Gastrocnemius medialis (tissue), 4 donors: Measurements from ENCODE around the gene SUDS3.

Experiments
- POLR2A ChIP-seq, 2 donors: fragments of 450-650 bp; IDR thresholded peaks; one replicate each; pipeline ENCODE4 v1.6.1; 2017; ENCODE audit warnings: antibody characterized with exemption in 2 of 2, mild to moderate bottlenecking in 2 of 2, moderate library complexity in 2 of 2
- TF ChIP-seq, protein P1 (sequence below), 5 experiments: fragments of 450-650 bp in 3 of 5; fragments of 200-600 bp in 2 of 5; sonication (generic) in 2 of 5; IDR thresholded peaks in 4 of 5; conservative IDR thresholded peaks in 1 of 5; 1 replicate in 4 of 5; 2 replicates in 1 of 5; pipeline ENCODE4 v1.5.1; 2016 to 2019; ENCODE audit warnings: antibody characterized with exemption in 5 of 5, mild to moderate bottlenecking in 3 of 5, moderate library complexity in 3 of 5

DNA sequence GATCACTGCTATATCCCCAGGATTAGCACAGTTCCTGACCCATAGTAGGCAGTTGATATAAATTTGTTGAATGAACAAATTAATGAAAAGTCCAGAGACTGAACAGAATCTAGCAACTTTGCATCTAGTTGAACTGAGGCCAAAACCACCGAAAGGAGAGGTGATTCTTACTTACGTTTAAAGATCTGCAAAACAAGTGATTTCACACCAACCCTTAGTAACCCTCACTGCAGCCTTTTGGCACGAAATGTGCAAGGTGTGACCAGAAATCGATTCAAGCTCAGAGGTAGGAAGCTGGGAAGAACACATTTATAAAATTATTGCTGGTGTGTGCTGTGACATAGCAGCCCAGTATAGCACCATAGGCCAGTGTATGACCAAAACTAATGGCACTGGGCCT lies 70.8 kb downstream of the SUDS3 start:
- no peak for TF ChIP-seq POLR2A (IDR thresholded peaks at IDR 0.05)
- TF ChIP-seq, protein P1, sequence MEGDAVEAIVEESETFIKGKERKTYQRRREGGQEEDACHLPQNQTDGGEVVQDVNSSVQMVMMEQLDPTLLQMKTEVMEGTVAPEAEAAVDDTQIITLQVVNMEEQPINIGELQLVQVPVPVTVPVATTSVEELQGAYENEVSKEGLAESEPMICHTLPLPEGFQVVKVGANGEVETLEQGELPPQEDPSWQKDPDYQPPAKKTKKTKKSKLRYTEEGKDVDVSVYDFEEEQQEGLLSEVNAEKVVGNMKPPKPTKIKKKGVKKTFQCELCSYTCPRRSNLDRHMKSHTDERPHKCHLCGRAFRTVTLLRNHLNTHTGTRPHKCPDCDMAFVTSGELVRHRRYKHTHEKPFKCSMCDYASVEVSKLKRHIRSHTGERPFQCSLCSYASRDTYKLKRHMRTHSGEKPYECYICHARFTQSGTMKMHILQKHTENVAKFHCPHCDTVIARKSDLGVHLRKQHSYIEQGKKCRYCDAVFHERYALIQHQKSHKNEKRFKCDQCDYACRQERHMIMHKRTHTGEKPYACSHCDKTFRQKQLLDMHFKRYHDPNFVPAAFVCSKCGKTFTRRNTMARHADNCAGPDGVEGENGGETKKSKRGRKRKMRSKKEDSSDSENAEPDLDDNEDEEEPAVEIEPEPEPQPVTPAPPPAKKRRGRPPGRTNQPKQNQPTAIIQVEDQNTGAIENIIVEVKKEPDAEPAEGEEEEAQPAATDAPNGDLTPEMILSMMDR (IDR thresholded peaks at IDR 0.05 in 4 of 5, conservative IDR thresholded peaks at IDR 0.05 in 1 of 5) = no peak
